GM21526 (cell line): Measurements from ENCODE around the gene TMEM120A.

ENCODE experiments used
- ATAC-seq: cut with Tn5 transposase; IDR thresholded peaks from one replicate; pipeline ENCODE4 v1.9.1; 2021; ENCODE audit warnings: moderate library complexity; ENCODE audit not compliant: unreplicated experiment, low FRiP score

The TMEM120A gene

DNA sequence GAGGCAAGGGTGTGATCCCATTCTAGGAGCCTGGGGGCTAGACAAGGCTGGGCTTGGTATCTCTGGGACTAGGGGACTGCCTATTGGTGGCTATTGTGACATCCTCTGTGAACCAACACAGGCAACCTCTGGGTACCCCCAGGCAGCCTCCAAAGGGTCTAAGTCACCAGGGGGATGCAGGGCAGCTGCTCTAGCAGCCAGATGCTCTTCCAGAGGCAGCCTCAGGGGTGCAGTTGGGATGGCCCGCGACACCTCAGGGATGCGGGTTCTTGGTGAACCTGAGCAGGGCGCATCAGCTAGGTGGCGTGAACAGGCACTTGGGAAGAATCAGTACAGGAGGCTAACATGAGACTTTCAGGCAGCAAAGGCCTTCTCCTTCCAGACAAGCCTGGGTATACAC, 1.6 kb upstream of the TMEM120A start:
- no peak for ATAC-seq

- no peak for ATAC-seq
Measured at GRCh38 chr7:75995052-75995471, 667 bp upstream of the TMEM120A start.

DNA sequence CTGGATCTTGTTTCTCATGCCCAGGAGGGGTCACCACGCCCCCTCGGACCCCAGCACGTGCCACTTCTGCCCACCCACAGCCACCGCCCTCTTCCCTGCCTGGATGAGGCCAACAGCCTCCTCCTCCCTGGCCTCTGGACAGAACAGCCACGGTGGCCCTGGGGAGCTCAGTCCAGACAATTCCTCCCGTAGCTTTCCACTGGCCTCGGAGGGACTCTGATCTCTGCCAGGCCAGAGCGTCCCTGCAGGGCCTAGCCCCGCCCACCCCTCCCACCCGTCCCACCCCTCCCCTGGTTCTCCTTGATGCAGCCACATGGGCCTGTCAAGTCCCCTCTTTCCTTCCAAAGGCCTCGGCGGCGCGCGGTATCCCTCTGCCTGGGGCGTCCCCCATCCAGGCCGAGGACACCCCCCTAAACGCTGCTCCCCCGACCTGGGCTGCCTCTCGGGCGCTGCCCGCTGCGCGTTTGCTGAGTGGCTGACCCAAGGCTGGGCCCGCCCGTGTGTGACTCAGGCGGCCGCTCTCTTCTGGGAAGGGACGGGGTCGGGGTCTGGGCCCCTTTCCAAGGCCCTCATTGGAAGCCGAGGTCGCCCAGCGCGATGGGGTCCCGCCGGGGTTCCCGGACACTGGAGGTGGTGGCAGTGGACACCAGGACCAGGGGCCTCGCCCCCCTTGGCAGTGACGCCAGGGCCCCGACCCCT, 557 bp downstream of the TMEM120A start:
- no peak for ATAC-seq

DNA sequence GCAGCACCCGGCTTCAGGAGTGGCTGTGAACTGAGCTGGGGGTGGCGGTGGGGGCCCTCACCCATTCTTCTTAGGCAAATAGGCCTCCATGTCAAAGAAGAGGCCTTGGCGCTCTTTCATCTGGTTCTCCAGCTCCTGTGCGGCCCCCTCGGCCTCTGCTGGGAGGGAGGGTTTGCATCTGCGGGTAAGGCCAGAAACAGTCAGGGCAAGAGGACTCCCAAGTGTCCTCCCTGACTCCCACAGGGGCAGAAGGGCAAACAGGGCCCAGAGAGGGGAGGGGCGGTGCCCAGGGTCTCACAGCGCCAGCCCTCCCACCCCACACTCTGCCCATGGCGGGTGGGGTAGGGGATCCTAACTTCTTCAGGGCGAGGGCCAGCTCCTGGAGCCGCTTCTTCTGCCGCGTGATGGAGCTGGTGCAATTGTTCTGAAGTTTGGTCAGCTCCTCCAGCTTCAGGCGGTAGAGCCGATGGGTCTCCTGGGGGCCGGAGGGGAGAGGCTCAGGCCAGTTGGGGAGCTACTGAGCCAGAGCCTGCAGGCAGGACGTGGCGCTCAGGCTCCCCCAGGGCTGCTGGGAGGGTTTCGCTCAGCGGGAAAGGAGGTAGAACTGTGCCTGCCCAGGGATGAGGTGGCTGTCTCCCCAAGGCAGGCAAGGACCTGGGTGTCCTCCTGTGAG, 2.2 kb downstream of the TMEM120A start:
- ATAC-seq: no peak

DNA sequence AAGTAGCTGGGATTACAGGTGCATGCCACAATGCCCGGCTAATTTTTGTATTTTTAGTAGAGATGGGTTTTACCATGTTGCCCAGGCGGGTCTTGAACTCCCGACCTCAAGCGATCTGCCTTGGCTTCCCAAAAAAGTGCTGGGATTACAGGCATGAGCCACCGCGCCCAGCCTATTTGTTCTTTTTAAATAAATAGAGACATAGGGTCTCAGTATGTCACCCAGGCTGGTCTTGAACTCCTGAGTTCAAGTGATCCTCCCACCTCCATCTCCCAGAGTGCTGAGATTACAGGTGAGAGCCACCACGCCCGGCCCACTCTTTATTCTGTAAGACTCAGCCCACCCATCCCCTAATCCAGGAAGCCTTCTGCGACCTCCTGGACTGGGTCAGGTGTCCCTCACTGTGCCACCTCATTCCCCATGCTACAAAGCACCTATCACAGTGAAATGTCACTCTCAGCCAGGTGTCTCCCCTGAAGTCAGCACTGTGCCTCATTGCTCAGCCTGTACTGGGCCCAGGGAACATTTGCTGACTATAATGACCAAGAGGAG, 2.8 kb downstream of the TMEM120A start:
- no peak for ATAC-seq

DNA sequence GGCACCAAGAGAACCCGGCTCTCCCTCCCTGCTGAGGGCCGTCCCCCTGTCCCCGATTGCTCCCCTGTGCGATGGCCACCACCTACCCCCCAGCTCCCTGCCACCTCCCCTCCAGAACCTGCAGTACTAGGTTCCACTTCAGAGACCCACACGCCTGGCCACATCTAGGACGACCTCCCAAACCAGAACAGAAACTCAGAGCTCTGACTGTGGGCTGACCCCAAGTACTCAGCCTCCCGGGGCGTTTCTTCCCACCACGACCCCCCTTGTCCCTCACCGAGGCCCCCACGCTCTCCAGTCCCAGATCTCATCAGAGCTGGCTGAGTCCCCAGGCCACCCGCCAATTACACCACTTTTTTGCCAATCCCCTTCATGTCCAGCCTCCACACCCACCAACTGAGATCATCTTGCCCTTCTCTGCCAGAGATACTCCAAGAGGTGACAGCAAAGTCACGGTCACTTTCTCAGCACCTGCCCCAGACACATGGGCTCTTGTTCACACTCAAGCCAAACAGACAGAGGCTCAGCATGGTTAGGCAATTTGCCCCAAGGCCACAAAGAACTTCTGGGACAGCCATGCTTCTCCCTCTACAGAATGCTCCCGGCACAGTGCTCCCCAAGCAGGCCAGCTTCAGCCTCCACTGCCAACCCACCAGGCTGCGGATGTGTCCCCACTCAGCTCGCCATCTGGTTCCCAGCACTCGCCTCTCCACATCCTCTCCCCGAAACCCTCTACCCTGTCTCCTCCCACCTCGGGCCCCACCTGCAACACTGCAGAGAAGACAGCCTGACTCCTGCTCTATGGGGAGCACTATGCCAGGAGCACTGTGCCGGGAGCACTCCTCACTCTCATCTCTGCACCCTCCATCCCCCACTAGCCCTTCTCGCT, 4.7 kb downstream of the TMEM120A start:
- no peak for ATAC-seq

DNA sequence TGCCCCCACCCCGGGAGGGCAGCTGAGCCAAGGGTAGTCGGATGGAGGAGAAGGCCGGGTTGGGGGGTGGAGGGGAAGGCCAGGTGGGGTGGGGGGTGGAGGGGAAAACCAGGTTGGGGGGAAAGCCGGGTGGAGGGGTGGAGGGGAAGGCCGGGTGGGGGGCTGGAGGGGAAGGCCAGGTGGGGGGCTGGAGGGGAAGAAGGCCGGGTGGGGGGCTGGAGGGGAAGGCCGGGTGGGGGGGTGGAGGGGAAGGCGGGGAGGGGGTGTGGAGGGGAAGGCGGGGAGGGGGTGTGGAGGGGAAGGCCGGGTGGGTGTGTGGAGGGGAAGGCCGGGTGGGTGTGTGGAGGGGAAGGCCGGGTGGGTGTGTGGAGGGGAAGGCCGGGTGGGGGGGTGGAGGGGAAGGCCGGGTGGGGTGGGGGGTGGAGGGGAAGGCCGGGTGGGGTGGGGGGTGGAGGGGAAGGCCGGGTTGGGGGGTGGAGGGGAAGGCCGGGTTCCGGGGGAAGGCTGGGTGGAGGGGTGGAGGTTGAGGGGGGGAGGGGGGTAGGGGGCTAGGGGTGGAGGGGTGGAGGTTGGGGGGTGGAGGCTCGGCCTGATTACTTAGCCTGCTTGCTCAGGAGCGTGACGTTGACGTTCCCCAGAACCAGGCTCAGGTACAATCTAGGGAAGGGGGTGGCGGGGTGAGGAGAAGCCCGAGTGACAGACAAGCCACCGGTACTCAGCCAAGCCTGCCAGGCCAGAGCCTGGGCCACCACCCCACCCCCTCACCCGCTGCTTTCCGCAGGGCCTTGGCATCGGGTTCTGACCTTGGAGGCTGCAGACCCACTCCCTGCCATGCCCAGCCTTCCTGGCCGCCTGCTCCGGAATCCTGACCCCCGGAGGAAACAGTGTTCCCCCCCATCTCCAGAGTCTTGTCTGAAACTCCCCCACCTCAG, 5.6 kb downstream of the TMEM120A start:
- ATAC-seq: no peak

- ATAC-seq: no peak
Measured at GRCh38 chr7:75987805-75988567, 6.4 kb downstream of the TMEM120A start.

GRCh38 chr7:75987026-75987804, 7.2 kb downstream of the TMEM120A start:
- ATAC-seq: no peak

- no peak for ATAC-seq
Measured at GRCh38 chr7:75986147-75986781, 8.1 kb downstream of the TMEM120A start.

GRCh38 chr7:75985518-75986146, 8.8 kb downstream of the TMEM120A start:
- no peak for ATAC-seq

DNA sequence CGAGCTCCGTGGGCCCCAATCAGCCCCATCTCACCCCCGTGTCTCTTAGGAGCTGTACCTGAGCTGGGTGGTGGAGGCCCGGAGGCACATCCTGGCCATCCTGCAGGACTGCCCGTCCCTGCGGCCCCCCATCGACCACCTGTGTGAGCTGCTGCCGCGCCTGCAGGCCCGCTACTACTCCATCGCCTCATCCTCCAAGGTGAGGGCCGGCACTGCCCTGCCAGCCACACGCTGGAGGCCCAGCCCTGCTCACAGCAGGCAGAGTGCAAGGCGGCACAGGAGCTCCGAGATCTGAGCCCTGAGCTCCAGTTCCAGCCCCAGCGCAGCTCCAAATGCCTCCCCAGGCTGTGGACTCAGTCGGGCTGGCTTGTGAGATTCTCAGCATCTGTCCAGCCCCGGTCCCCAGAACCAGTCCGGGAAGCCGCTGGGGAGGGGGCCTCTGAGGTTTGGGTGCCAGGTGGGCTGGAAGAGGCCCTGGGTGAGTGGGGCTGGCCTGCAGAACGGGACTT, 9.3 kb downstream of the TMEM120A start:
- no peak for ATAC-seq

DNA sequence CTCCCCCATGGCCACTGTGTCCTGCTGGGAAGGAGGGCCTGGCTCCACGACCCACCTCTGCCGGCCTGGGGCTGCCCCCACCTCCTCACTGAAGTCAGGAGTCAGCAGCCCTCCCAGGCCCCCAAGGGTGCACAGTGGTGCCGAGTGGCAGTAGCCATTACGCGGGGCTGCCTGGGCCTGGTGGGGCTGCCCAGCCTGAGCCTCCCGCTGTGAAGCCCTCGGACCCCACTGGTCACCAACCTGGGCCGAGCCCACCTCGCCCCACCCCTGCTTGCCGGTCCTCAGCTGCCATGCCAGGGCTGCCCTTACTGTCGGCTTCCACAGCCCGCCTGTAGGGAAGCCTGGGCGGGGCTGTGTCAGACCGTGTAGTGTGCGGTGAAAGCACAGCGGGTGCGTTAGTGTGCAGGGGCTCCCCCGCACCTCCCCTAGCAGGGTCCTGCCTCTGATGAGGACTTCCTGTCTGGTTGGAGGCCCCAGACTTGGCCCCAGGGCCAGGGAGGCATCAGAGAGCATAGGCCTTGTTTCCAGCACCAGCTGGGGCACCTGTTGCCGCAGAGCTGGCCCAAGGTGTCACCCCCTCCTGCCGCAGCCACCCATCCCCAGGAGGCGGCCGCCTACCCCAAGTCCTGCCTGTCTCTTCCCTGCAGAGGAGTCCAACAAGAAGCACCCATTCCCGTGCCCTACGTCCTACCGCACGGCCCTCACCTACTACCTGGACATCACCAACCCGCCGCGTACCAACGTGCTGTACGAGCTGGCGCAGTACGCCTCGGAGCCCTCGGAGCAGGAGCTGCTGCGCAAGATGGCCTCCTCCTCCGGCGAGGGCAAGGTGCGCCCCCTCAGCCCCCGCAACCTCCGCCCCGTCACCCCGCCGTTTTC, 10.0 kb downstream of the TMEM120A start:
- no peak for ATAC-seq

DNA sequence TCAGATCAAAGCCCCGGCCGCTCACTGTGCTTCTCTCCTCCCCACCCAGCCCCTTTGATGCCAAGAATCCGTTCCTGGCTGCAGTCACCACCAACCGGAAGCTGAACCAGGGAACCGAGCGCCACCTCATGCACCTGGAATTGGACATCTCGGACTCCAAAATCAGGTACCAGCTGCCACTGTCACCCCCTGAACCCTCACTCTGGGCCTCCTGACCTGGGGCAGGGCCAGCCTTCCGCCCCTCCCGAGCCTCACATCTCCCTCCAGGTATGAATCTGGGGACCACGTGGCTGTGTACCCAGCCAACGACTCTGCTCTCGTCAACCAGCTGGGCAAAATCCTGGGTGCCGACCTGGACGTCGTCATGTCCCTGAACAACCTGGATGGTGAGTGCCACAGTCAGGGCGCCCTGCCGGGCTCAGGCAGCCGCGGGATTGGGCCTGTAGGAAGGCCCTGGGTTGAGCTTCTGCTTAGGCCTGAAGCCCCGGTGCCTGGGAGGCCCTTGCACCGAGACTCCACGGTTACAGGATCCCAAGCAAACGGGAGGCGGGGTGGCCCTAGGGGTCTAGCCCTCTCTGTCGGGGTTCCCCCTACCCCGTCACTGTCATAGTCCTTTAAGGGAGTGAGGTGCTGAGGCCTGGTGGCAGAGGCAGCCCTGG, 10.8 kb downstream of the TMEM120A start:
- ATAC-seq: no peak

GRCh38 chr7:75982306-75983064, 11.9 kb downstream of the TMEM120A start:
- no peak for ATAC-seq
